Astrocyte (in vitro differentiated cells and primary cell): ENCODE data around the gene CLASP1. TPM values are rescaled to one million over a fixed set of nuclear protein-coding genes. Genes with fewer than 3 reads are reported as not detected.
"Not testable (repeated sequence)": the region's sequence is repeated elsewhere in the genome, so short reads cannot be mapped to it uniquely, and the experiment has no call there.

Experiments used
- DNase-seq: peaks from one replicate; pipeline ENCODE4 v3.0.0-alpha.2; 2010; ENCODE audit warnings: low read depth
- FAIRE-seq: peaks from 2 replicates; lab custom pipeline; 2011; peaks lifted over from hg19 to GRCh38; lab: Jason Lieb, UNC
- H2AFZ ChIP-seq: 2 replicates; pipeline ENCODE4 v1.6.0; 2012; ENCODE audit warnings: low read depth, low read length, inconsistent platforms
- H3K27ac ChIP-seq: 2 replicates; pipeline ENCODE4 v1.5.1; 2011; ENCODE audit warnings: low read depth, low read length, inconsistent platforms
- H3K27me3 ChIP-seq: 2 replicates; pipeline ENCODE4 v1.6.0; 2011; ENCODE audit warnings: low read length, inconsistent platforms; ENCODE audit not compliant: insufficient read depth
- H3K36me3 ChIP-seq: 2 replicates; pipeline ENCODE4 v1.5.1; 2011; ENCODE audit warnings: low read length, inconsistent platforms; ENCODE audit not compliant: insufficient read depth
- H3K4me1 ChIP-seq: 2 replicates; pipeline ENCODE4 v1.5.1; 2011; ENCODE audit warnings: low read length, inconsistent platforms; ENCODE audit not compliant: insufficient read depth
- H3K4me2 ChIP-seq: 2 replicates; pipeline ENCODE4 v1.6.0; 2012; ENCODE audit warnings: low read length, inconsistent platforms
- H3K4me3 ChIP-seq: 2 replicates; pipeline ENCODE4 v1.5.1; 2011; ENCODE audit warnings: low read depth, mild to moderate bottlenecking, low read length, inconsistent platforms; ENCODE audit not compliant: insufficient read depth
- H3K79me2 ChIP-seq: 2 replicates; pipeline ENCODE4 v1.6.0; 2012; ENCODE audit warnings: mild to moderate bottlenecking, low read length, inconsistent platforms; ENCODE audit not compliant: insufficient read depth
- H3K9ac ChIP-seq: 2 replicates; pipeline ENCODE4 v1.6.0; 2012; ENCODE audit warnings: mild to moderate bottlenecking, low read length, inconsistent platforms
- H3K9me3 ChIP-seq: 2 replicates; pipeline ENCODE4 v1.5.1; 2012; ENCODE audit warnings: low read depth, mild to moderate bottlenecking, low read length, inconsistent platforms; ENCODE audit not compliant: insufficient read depth
- H4K20me1 ChIP-seq: 2 replicates; pipeline ENCODE4 v1.6.0; 2012; ENCODE audit warnings: low read length, inconsistent platforms; ENCODE audit not compliant: insufficient read depth
- H3K27ac Mint-ChIP-seq: one replicate; pipeline ENCODE4 v1.8.0; 2021; ENCODE audit warnings: mild to moderate bottlenecking, mixed read lengths; ENCODE audit not compliant: unreplicated experiment
- H3K27me3 Mint-ChIP-seq: one replicate; pipeline ENCODE4 v1.8.0; 2021; ENCODE audit warnings: low read depth, mixed read lengths; ENCODE audit not compliant: unreplicated experiment
- H3K36me3 Mint-ChIP-seq: one replicate; pipeline ENCODE4 v1.8.0; 2021; ENCODE audit warnings: low read depth, mixed read lengths; ENCODE audit not compliant: unreplicated experiment
- H3K4me1 Mint-ChIP-seq: one replicate; pipeline ENCODE4 v1.8.0; 2021; ENCODE audit warnings: low read depth, mixed read lengths; ENCODE audit not compliant: unreplicated experiment
- H3K4me3 Mint-ChIP-seq: one replicate; pipeline ENCODE4 v1.8.0; 2021; ENCODE audit warnings: mild to moderate bottlenecking, moderate library complexity, mixed read lengths; ENCODE audit not compliant: unreplicated experiment
- H3K9me3 Mint-ChIP-seq: one replicate; pipeline ENCODE4 v1.8.0; 2021; ENCODE audit warnings: mild to moderate bottlenecking, mixed read lengths; ENCODE audit not compliant: unreplicated experiment
- CTCF ChIP-seq: IDR thresholded peaks from 2 replicates; pipeline ENCODE4 v1.5.1; 2011; ENCODE audit warnings: low read depth, mild to moderate bottlenecking, inconsistent platforms, low read length, moderate library complexity; ENCODE audit not compliant: insufficient read depth
- EZH2 ChIP-seq: IDR thresholded peaks from 2 replicates; pipeline ENCODE4 v1.6.1; 2012; ENCODE audit warnings: mild to moderate bottlenecking, low read length, inconsistent platforms; ENCODE audit not compliant: insufficient read depth
- total RNA-seq: library from RNA; stranded (reverse); gene quantifications from 2 replicates; pipeline ENCODE4 v1.2.1, GENCODE V29; 2021

The CLASP1 gene
- total RNA-seq, 1 donor from 2014 or later: 56.7 TPM

GRCh38 chr2:121316986-121317385, 332.3 kb downstream of the CLASP1 start:
- no peak for TF ChIP-seq EZH2
- TF ChIP-seq CTCF: no peak
- H3K4me1 Mint-ChIP-seq: no peaks in the 10 kb centered on the region

GRCh38 chr2:121313701-121314100, 335.6 kb downstream of the CLASP1 start:
- not testable (repeated sequence) for DNase-seq, FAIRE-seq, H4K20me1 ChIP-seq, H3K9ac ChIP-seq, H3K36me3 ChIP-seq, H2AFZ ChIP-seq, H3K27ac ChIP-seq, H3K9me3 ChIP-seq, H3K4me3 Mint-ChIP-seq, H3K36me3 Mint-ChIP-seq, H3K4me2 ChIP-seq, H3K9me3 Mint-ChIP-seq, H3K4me3 ChIP-seq, H3K4me1 Mint-ChIP-seq, H3K27me3 ChIP-seq, H3K4me1 ChIP-seq, H3K79me2 ChIP-seq, H3K27ac Mint-ChIP-seq
- peaks cover 12% of the 10 kb centered on the region for H3K27me3 Mint-ChIP-seq

More at GRCh38 chr2:121316986-121317385, 332.3 kb downstream of the CLASP1 start:
- Histone ChIP-seq H3K4me3 (no peak overlapping the region), H3K79me2 (no peaks in the 10 kb centered on the region), H3K27me3 (peaks cover 3% of the 10 kb centered on the region), H3K9me3 (no peaks in the 10 kb centered on the region), H3K36me3 (no peaks in the 10 kb centered on the region), H3K4me2 (no peak overlapping the region), H4K20me1 (no peaks in the 10 kb centered on the region), H3K4me1 (no peaks in the 10 kb centered on the region), H2AFZ (no peak overlapping the region), H3K27ac (no peak overlapping the region), H3K9ac (no peak overlapping the region)
- no peak for DNase-seq
- no peak for FAIRE-seq
- Mint-ChIP-seq H3K36me3 (no peaks in the 10 kb centered on the region), H3K4me3 (no peak overlapping the region), H3K9me3 (no peaks in the 10 kb centered on the region), H3K27ac (no peak overlapping the region), H3K27me3 (peaks cover 18% of the 10 kb centered on the region)

- no peak for DNase-seq
- no peaks in the 10 kb centered on the region for H3K9me3 ChIP-seq
- peaks cover 29% of the 10 kb centered on the region for H3K27me3 Mint-ChIP-seq
These were observed 339.5 kb downstream of the CLASP1 start for GRCh38 chr2:121309801-121310200.

More at GRCh38 chr2:121309801-121310200, 339.5 kb downstream of the CLASP1 start:
- Histone ChIP-seq H4K20me1 (no peaks in the 10 kb centered on the region), H3K4me2 (no peak overlapping the region), H3K4me1 (no peaks in the 10 kb centered on the region), H3K27ac (no peak overlapping the region), H3K4me3 (no peak overlapping the region), H2AFZ (no peak overlapping the region), H3K27me3 (peaks cover 15% of the 10 kb centered on the region), H3K79me2 (no peaks in the 10 kb centered on the region), H3K9ac (no peak overlapping the region), H3K36me3 (no peaks in the 10 kb centered on the region)
- H3K27ac Mint-ChIP-seq: no peak overlapping the region
- H3K9me3 Mint-ChIP-seq: no peaks in the 10 kb centered on the region
- H3K4me3 Mint-ChIP-seq: no peak overlapping the region
- no peak for FAIRE-seq
- H3K4me1 Mint-ChIP-seq: no peaks in the 10 kb centered on the region
- TF ChIP-seq EZH2 (no peak), CTCF (no peak)
- H3K36me3 Mint-ChIP-seq: no peaks in the 10 kb centered on the region
